Measurements from ENCODE around the gene ALDH1L2.

- no peak for TF ChIP-seq POLR2A (IDR thresholded peaks at IDR 0.05)
- TF ChIP-seq, protein P1, sequence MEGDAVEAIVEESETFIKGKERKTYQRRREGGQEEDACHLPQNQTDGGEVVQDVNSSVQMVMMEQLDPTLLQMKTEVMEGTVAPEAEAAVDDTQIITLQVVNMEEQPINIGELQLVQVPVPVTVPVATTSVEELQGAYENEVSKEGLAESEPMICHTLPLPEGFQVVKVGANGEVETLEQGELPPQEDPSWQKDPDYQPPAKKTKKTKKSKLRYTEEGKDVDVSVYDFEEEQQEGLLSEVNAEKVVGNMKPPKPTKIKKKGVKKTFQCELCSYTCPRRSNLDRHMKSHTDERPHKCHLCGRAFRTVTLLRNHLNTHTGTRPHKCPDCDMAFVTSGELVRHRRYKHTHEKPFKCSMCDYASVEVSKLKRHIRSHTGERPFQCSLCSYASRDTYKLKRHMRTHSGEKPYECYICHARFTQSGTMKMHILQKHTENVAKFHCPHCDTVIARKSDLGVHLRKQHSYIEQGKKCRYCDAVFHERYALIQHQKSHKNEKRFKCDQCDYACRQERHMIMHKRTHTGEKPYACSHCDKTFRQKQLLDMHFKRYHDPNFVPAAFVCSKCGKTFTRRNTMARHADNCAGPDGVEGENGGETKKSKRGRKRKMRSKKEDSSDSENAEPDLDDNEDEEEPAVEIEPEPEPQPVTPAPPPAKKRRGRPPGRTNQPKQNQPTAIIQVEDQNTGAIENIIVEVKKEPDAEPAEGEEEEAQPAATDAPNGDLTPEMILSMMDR (IDR thresholded peaks at IDR 0.05) = peak; percentile 88 to 93 (median 92)
- TF ChIP-seq EP300 (IDR thresholded peaks at IDR 0.05) = no peak
- peak; percentile 27 for TF ChIP-seq POLR2AphosphoS5 (IDR thresholded peaks at IDR 0.05)
These were observed 31.1 kb downstream of the ALDH1L2 start for GRCh38 chr12:105053116-105053572.
